Suprapubic skin (tissue), 4 donors: ENCODE measurements around the gene GSTO2. TPM values are rescaled to one million over a fixed set of nuclear protein-coding genes. Genes with fewer than 3 reads are reported as not detected.

ENCODE experiments used
- DNase-seq, 2 donors: peaks; one replicate each; pipeline ENCODE4 v3.0.0-alpha.2; 2019; ENCODE audit warnings: low spot score in 2 of 2
- H3K27ac ChIP-seq: fragments of 200-600 bp; sonication (generic); one replicate; pipeline ENCODE4 v1.5.1; 2019
- H3K27me3 ChIP-seq: fragments of 200-600 bp; sonication (generic); one replicate; pipeline ENCODE4 v1.5.1; 2019
- H3K36me3 ChIP-seq: fragments of 200-600 bp; sonication (generic); one replicate; pipeline ENCODE4 v1.5.1; 2019
- H3K4me1 ChIP-seq: fragments of 200-600 bp; sonication (generic); one replicate; pipeline ENCODE4 v1.5.1; 2019
- H3K4me3 ChIP-seq: fragments of 200-600 bp; sonication (generic); one replicate; pipeline ENCODE4 v1.5.1; 2019; ENCODE audit warnings: mild to moderate bottlenecking
- H3K9me3 ChIP-seq: fragments of 200-600 bp; sonication (generic); one replicate; pipeline ENCODE4 v1.5.1; 2019
- EP300 ChIP-seq: sonication (generic); formaldehyde crosslinking; IDR thresholded peaks from one replicate; pipeline ENCODE4 v1.6.1; 2017; ENCODE audit warnings: antibody characterized with exemption
- POLR2A ChIP-seq, 2 donors: fragments of 450-650 bp; IDR thresholded peaks; one replicate each; pipeline ENCODE4 v1.6.1; 2017; ENCODE audit warnings: antibody characterized with exemption in 2 of 2, mild to moderate bottlenecking in 2 of 2, moderate library complexity in 2 of 2
- POLR2AphosphoS5 ChIP-seq, 3 donors: sonication (generic); formaldehyde crosslinking; IDR thresholded peaks; one replicate each; pipeline ENCODE4 v1.6.1; 2017; ENCODE audit warnings: antibody characterized with exemption in 3 of 3
- WGBS: methylation state at CpG from one replicate; pipeline ENCODE4 v1.1.5; 2018; 5-methylcytosine and 5-hydroxymethylcytosine counted together
- total RNA-seq, 4 donors: library from RNA; depleted of rRNA; stranded (reverse); fragments of >200 nt; gene quantifications; one replicate each; pipeline ENCODE4 v1.1.0, GENCODE V29; 2016
- TF ChIP-seq, protein P1 (sequence below), 2 donors: fragments of 200-600 bp in 1 of 2; fragments of 450-650 bp in 1 of 2; sonication (generic) in 1 of 2; IDR thresholded peaks; one replicate each; pipeline ENCODE4 v1.5.1; 2016 to 2019; ENCODE audit warnings: antibody characterized with exemption in 2 of 2, mild to moderate bottlenecking in 1 of 2, moderate library complexity in 1 of 2

The GSTO2 gene
- total RNA-seq, 4 donors from 2014 or later, result 19.0 to 35.5 (median 25.4) TPM

DNA sequence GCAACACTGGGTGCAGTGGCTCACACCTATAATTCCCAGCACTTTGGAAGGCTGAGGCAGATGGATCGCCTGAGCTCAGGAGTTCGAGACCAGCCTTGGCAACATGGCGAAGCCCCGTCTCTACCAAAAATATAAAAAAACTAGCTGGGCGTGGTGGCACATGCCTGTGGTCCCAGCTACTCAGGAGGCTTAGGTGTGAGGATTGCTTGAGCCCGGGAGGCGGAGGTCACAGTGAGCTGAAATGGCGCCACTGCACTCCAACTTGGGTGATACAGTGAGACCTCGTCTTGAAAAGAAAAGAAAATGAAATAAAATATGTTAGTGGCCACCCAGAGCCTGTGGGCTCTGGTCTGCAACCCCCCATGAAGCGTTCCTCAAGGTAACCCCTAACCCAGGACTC lies 55.9 kb downstream of the GSTO2 start:
- no peaks in the 10 kb centered on the region for H3K9me3 ChIP-seq
- H3K27ac ChIP-seq, result peak overlapping the region; percentile 95
- H3K27me3 ChIP-seq, result no peaks in the 10 kb centered on the region
- no peak overlapping the region for H3K4me3 ChIP-seq
- H3K36me3 ChIP-seq, result no peaks in the 10 kb centered on the region
- no peak for DNase-seq
- WGBS, result 96% methylated on average over 10 of the region's 10 CpGs
- TF ChIP-seq POLR2AphosphoS5 (IDR thresholded peaks at IDR 0.05) (no peak), POLR2A (IDR thresholded peaks at IDR 0.05) (no peak), EP300 (no peak)
- TF ChIP-seq, protein P1, sequence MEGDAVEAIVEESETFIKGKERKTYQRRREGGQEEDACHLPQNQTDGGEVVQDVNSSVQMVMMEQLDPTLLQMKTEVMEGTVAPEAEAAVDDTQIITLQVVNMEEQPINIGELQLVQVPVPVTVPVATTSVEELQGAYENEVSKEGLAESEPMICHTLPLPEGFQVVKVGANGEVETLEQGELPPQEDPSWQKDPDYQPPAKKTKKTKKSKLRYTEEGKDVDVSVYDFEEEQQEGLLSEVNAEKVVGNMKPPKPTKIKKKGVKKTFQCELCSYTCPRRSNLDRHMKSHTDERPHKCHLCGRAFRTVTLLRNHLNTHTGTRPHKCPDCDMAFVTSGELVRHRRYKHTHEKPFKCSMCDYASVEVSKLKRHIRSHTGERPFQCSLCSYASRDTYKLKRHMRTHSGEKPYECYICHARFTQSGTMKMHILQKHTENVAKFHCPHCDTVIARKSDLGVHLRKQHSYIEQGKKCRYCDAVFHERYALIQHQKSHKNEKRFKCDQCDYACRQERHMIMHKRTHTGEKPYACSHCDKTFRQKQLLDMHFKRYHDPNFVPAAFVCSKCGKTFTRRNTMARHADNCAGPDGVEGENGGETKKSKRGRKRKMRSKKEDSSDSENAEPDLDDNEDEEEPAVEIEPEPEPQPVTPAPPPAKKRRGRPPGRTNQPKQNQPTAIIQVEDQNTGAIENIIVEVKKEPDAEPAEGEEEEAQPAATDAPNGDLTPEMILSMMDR (IDR thresholded peaks at IDR 0.05), result no peak
- H3K4me1 ChIP-seq, result peaks cover 100% of the 10 kb centered on the region

DNA sequence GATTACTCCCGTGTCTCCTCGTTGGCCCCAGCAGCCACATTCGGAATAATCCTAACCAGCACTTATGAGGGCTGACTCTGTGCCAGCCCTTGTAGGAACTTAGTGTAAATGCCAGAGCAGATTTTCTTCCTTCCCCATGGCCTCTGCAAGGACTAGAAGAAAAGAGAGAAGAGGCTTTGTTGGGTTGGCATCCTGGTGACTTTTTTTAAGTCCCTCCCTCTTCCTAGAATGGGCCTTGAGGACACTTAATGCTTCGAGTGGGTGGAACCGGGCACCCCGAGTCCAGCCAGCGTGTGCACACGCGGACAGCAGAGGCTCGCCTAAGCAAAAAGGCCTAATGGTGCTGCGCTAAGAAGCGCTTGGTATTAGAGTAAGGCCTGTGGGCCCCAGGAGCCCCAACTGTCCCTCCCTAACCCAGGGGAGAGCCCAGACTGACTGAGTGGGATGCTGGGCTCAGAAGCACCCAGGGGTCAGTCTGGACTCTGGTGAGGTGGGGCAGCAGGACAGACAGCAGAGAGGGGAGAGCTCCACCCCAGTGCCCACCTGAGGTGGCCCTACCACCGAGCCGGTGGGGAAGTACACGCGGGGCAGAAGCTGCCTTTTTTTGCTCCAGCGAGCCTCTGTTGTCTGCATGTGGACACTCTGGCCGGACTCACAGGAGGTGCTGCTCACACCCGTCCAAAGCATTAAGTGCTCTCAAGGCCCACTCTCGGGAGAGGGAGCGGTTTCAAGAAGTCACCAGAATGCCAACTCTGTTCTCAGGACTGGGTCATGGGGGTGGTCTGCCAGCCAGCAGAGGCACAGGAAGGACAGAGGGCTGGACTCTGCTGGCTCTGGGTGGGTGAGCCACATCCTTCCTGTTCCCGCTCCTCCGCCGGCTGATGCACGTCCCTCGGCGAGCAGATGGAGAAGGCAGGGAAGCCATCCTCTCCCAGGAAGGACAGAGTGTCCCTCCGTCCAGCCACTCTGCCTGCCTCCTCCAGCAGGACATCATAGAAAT lies 56.8 kb downstream of the GSTO2 start:
- DNase-seq, result no peak
- Histone ChIP-seq H3K9me3 (no peaks in the 10 kb centered on the region), H3K27ac (peak overlapping the region; percentile 95), H3K4me3 (no peak overlapping the region), H3K4me1 (peaks cover 100% of the 10 kb centered on the region), H3K27me3 (no peaks in the 10 kb centered on the region), H3K36me3 (no peaks in the 10 kb centered on the region)
- TF ChIP-seq EP300 (no peak), POLR2AphosphoS5 (IDR thresholded peaks at IDR 0.05) (no peak), POLR2A (IDR thresholded peaks at IDR 0.05) (peak in 1 of 2 donors; percentile 22)
- TF ChIP-seq, protein P1 (IDR thresholded peaks at IDR 0.05), result no peak
- WGBS, result 59% methylated on average over 14 of the region's 28 CpGs

DNA sequence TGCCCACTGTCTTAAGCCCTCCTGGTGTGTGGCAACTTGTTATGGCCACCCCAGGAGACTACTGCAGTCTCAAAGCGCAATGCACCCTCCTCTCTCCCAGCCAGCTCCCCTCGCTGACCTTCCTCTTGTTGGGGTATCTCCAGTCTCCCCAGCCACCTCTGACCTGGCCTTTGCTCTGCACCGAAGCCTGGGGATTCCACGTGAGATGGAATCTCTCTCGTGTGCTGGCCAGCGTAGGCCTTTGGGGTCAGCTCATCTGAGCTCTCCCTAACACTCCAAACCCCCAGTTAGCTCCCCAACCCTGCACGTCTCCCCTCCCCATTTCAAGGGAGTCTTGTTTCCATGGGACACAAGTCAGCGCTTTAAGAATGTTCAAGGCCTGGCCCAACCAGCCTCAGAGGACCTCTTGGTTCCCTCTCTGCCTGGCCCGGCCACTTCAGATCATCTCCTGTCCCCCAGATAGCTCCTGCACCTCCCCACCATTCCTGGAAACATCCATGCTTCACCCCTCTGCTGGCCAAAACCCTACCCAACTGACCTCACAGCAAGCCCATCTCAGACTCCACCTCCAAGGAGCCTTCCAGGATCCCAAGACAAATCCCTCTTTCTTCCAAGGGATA lies 58.1 kb downstream of the GSTO2 start:
- TF ChIP-seq EP300 (no peak), POLR2AphosphoS5 (IDR thresholded peaks at IDR 0.05) (no peak), POLR2A (IDR thresholded peaks at IDR 0.05) (no peak)
- TF ChIP-seq, protein P1 (IDR thresholded peaks at IDR 0.05), result no peak
- peak; percentile 58 to 61 for DNase-seq
- H3K27me3 ChIP-seq, result no peaks in the 10 kb centered on the region
- WGBS, result 94% methylated on average over 9 of the region's 9 CpGs
- H3K36me3 ChIP-seq, result no peaks in the 10 kb centered on the region
- H3K4me1 ChIP-seq, result peaks cover 100% of the 10 kb centered on the region
- H3K27ac ChIP-seq, result peak overlapping the region; percentile 95
- no peaks in the 10 kb centered on the region for H3K9me3 ChIP-seq
- peak overlapping the region; percentile 37 for H3K4me3 ChIP-seq

DNA sequence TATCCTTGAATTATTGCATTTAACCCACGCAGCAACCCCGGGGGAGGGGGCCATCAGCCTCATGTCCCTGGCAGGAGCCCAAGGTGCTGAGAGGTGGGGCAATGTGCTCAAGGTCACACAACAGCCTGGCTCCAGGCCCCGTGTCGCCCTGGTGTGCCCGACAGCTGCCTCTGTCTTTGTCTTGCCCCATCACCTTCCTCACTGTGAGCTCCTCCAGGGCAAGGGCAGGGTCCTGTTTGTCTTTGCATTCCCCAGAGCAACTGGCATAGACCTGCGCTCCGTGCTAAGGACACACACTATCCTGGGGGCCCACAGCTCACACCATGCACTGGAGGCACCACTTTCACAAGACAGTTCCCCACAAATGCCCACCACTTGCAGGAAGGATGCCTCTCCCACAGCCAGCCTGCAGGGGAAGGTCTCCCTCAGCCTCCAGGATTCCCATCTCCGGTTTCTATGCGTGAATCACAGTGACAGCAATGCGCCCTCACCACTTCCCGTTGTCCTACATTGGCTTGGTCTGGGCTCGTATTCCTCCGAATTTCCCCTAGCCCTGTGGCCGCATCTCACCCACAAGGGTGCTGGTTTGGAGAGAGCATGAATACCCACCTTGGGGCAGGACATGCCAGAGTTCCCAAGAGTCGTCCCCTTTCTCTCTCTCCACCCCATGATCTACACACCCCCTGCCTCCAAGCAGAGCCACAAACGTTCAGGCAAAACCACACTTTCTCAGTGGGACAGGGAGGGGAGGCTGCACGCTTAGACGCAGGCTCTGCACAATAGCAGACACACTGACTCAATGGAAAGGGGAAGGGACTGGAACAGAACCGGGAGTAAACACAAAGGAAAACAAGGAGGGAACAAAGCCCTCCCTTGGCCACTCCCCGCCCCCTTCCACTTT lies 59.0 kb downstream of the GSTO2 start:
- peak overlapping the region; percentile 95 for H3K27ac ChIP-seq
- H3K9me3 ChIP-seq, result no peaks in the 10 kb centered on the region
- H3K4me3 ChIP-seq, result peak overlapping the region; percentile 37
- DNase-seq, result peak; percentile 72 to 80
- H3K4me1 ChIP-seq, result peaks cover 100% of the 10 kb centered on the region
- H3K27me3 ChIP-seq, result no peaks in the 10 kb centered on the region
- WGBS, result 35% methylated on average over 15 of the region's 20 CpGs
- no peaks in the 10 kb centered on the region for H3K36me3 ChIP-seq
- TF ChIP-seq POLR2AphosphoS5 (IDR thresholded peaks at IDR 0.05), result no peak
- TF ChIP-seq EP300, result no peak
- TF ChIP-seq, protein P1 (IDR thresholded peaks at IDR 0.05), result no peak
- TF ChIP-seq POLR2A (IDR thresholded peaks at IDR 0.05), result no peak
